Progenitor cell of endocrine pancreas (in vitro differentiated cells): ENCODE measurements around the gene SH3D19. TPM values are rescaled to one million over a fixed set of nuclear protein-coding genes. Genes with fewer than 3 reads are reported as not detected.
"Not testable (repeated sequence)": the region's sequence is repeated elsewhere in the genome, so short reads cannot be mapped to it uniquely, and the experiment has no call there.

Source experiments
- DNase-seq: peaks from one replicate; pipeline ENCODE4 v3.0.0; 2021; ENCODE audit warnings: low spot score; ENCODE audit not compliant: unreplicated experiment
- H3K27ac Mint-ChIP-seq: 2 replicates; pipeline ENCODE4 v1.8.0; 2021; ENCODE audit warnings: mild to moderate bottlenecking, moderate library complexity, mixed read lengths
- H3K27me3 Mint-ChIP-seq: 2 replicates; pipeline ENCODE4 v1.8.0; 2021; ENCODE audit warnings: mixed read lengths
- H3K36me3 Mint-ChIP-seq: 2 replicates; pipeline ENCODE4 v1.8.0; 2022; ENCODE audit warnings: mixed read lengths; ENCODE audit not compliant: insufficient read depth
- H3K4me1 Mint-ChIP-seq: 2 replicates; pipeline ENCODE4 v1.8.0; 2021; ENCODE audit warnings: low read depth, mixed read lengths
- H3K4me3 Mint-ChIP-seq: 2 replicates; pipeline ENCODE4 v1.8.0; 2021; ENCODE audit warnings: low read depth, mild to moderate bottlenecking, moderate library complexity, mixed read lengths
- H3K9me3 Mint-ChIP-seq: 2 replicates; pipeline ENCODE4 v1.8.0; 2021; ENCODE audit warnings: low read depth, mixed read lengths
- total RNA-seq: library from RNA; stranded (reverse); gene quantifications from 2 replicates; pipeline ENCODE4 v1.2.1, GENCODE V29; 2021
- TF ChIP-seq, protein P1 (sequence below): fragments of 200-600 bp; sonication (generic); IDR thresholded peaks from one replicate; pipeline ENCODE4 v1.5.0; 2021; ENCODE audit warnings: antibody characterized with exemption, mild to moderate bottlenecking; ENCODE audit not compliant: unreplicated experiment

The SH3D19 gene
- total RNA-seq, 1 donor from 2014 or later: 35.5 TPM

DNA sequence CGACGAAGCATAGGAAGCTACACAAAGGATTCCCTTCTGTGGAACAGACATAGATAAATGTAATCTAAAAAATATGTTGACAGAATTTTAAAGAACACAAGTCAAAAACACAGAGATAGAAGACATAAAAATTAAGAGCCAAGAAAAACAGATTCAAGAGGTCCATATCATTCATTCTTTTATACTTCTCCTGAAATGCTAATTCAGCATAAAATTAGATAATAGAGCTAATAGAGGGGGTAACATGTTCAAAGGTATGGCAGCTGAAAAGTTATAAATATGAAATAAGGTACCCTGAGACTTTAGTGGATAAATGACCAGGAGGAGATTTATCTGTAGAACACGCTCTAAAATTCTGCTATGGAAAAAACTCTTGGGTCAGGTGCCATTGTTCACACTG, 85.8 kb downstream of the SH3D19 start:
- H3K27me3 Mint-ChIP-seq: no peaks in the 10 kb centered on the region
- peaks cover 6% of the 10 kb centered on the region for H3K36me3 Mint-ChIP-seq
- TF ChIP-seq, protein P1, sequence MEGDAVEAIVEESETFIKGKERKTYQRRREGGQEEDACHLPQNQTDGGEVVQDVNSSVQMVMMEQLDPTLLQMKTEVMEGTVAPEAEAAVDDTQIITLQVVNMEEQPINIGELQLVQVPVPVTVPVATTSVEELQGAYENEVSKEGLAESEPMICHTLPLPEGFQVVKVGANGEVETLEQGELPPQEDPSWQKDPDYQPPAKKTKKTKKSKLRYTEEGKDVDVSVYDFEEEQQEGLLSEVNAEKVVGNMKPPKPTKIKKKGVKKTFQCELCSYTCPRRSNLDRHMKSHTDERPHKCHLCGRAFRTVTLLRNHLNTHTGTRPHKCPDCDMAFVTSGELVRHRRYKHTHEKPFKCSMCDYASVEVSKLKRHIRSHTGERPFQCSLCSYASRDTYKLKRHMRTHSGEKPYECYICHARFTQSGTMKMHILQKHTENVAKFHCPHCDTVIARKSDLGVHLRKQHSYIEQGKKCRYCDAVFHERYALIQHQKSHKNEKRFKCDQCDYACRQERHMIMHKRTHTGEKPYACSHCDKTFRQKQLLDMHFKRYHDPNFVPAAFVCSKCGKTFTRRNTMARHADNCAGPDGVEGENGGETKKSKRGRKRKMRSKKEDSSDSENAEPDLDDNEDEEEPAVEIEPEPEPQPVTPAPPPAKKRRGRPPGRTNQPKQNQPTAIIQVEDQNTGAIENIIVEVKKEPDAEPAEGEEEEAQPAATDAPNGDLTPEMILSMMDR: no peak
- H3K4me3 Mint-ChIP-seq: no peak overlapping the region
- H3K9me3 Mint-ChIP-seq: no peaks in the 10 kb centered on the region
- H3K27ac Mint-ChIP-seq: no peak overlapping the region
- no peak for DNase-seq
- H3K4me1 Mint-ChIP-seq: no peaks in the 10 kb centered on the region

DNA sequence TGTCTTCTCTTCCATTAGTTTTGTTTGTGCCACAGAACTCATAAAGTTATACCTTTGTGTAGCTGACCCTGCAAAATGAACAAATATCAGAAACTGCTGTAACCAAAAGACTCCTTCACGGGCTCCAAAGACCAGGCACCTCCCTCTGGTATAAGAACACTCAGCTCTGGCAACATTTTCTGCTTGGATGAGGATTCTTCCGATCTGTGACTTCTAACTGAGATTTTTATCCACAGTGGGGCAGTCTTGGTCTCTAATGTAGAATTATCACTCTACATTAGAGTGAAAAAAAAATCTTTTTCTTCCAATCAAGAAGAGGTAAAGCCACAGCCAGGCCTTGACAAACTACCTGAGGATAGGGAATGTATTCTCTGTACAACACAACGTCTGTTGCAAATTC, 86.9 kb downstream of the SH3D19 start:
- no peak overlapping the region for H3K4me3 Mint-ChIP-seq
- H3K9me3 Mint-ChIP-seq: no peaks in the 10 kb centered on the region
- H3K36me3 Mint-ChIP-seq: peaks cover 6% of the 10 kb centered on the region
- no peaks in the 10 kb centered on the region for H3K27me3 Mint-ChIP-seq
- TF ChIP-seq, protein P1: no peak
- H3K4me1 Mint-ChIP-seq: no peaks in the 10 kb centered on the region
- no peak for DNase-seq
- H3K27ac Mint-ChIP-seq: no peak overlapping the region

DNA sequence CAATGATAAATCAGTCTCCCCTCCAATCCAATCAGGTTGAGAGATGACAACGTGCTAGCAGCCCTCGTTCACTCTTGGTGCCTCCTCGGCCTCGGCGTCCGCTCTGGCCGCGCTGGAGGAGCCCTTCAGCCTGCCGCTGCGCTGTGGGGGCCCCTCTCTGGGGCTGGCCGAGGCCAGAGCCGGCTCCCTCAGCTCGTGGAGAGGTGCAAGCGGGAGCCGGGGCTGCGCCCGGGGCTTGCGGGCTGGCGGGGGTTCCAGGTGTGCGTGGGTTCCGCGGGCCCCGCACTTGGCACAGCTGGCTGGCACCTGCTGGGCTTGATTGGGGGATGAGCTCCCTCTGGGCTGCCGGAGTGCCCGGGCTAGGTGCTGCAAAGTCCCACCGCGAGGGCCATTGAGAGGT, 89.4 kb downstream of the SH3D19 start:
- H3K4me1 Mint-ChIP-seq: no peaks in the 10 kb centered on the region
- no peaks in the 10 kb centered on the region for H3K9me3 Mint-ChIP-seq
- TF ChIP-seq, protein P1: no peak
- no peak overlapping the region for H3K27ac Mint-ChIP-seq
- peaks cover 6% of the 10 kb centered on the region for H3K36me3 Mint-ChIP-seq
- no peak overlapping the region for H3K4me3 Mint-ChIP-seq
- no peak for DNase-seq
- no peaks in the 10 kb centered on the region for H3K27me3 Mint-ChIP-seq

DNA sequence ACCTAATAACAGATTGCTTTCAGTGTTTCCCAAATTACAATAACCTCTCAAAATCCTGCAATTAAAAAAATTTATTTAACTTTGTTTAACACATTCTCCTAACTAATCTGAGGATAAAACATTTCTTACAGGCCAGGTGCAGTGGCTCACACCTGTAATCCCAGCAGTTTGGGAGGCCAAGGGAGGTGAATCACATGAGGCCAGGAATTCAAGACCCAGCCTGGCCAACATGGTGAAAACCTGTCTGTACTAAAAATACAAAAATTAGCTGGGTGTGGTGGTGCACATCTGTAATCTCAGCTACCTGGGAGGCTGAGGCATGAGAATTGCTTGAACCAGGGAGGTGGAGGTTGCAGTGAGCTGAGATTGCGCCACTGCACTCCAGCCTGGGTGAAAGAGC, 90.0 kb downstream of the SH3D19 start:
- H3K36me3 Mint-ChIP-seq, H3K27me3 Mint-ChIP-seq, DNase-seq: not testable (repeated sequence)

GRCh38 chr4:151233600-151233999, 91.8 kb downstream of the SH3D19 start:
- peaks cover 8% of the 10 kb centered on the region for H3K36me3 Mint-ChIP-seq
- H3K4me3 Mint-ChIP-seq: no peak overlapping the region
- no peak overlapping the region for H3K27ac Mint-ChIP-seq
- no peaks in the 10 kb centered on the region for H3K4me1 Mint-ChIP-seq
- DNase-seq: no peak
- TF ChIP-seq, protein P1: no peak
- H3K27me3 Mint-ChIP-seq: no peaks in the 10 kb centered on the region
- no peaks in the 10 kb centered on the region for H3K9me3 Mint-ChIP-seq

More for the DNA sequence above, 90.0 kb downstream of the SH3D19 start:
- H3K4me1 Mint-ChIP-seq, H3K27ac Mint-ChIP-seq, H3K4me3 Mint-ChIP-seq, H3K9me3 Mint-ChIP-seq: not testable (repeated sequence)

DNA sequence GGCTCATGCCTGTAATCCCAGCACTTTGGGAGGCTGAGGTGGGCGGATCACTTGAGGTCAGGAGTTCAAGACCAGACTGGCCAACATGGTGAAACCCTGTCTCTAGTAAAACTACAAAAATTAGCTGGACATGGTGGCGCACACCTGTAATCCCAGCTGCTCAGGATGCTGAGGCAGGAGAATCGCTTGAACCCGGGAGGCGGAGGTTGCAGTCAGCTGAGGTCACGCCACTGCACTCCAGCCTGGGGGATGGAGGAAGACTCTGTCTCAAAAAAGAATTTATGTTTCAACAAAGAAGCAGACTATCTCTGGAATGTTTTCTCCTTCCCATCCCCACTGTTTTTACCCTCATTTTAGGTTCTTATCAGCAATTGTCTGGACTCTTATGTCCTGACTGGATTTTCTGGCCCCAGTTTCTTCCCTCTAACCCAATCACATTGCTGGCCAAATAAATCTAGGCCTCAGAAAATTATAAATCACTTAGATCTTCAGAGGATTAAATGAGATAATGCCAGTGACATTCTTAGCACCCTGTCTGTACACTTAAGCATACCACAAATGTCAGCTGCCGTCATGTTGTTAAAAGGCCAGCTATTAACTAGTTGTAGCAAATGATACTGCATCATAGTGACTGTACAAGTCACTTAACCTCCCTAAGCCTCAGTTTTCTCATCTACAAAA, 93.3 kb downstream of the SH3D19 start:
- Mint-ChIP-seq H3K27me3 (no peaks in the 10 kb centered on the region), H3K36me3 (peaks cover 8% of the 10 kb centered on the region), H3K9me3 (no peaks in the 10 kb centered on the region), H3K4me1 (peaks cover 2% of the 10 kb centered on the region), H3K27ac (no peak overlapping the region), H3K4me3 (no peak overlapping the region)
- TF ChIP-seq, protein P1: no peak
- no peak for DNase-seq
